Hematopoietic multipotent progenitor cell treated with erythropoietin and hydrocortisone succinate and interleukin-3 and kit ligand, for 17 days (in vitro differentiated cells): Measurements from ENCODE around the gene GPR179.
"Not testable (repeated sequence)": the region's sequence is repeated elsewhere in the genome, so short reads cannot be mapped to it uniquely, and the experiment has no call there.

Source experiments
- DNase-seq: peaks from one replicate; pipeline ENCODE4 v3.0.0-alpha.2; 2015; ENCODE audit warnings: low spot score

Gene GPR179

DNA sequence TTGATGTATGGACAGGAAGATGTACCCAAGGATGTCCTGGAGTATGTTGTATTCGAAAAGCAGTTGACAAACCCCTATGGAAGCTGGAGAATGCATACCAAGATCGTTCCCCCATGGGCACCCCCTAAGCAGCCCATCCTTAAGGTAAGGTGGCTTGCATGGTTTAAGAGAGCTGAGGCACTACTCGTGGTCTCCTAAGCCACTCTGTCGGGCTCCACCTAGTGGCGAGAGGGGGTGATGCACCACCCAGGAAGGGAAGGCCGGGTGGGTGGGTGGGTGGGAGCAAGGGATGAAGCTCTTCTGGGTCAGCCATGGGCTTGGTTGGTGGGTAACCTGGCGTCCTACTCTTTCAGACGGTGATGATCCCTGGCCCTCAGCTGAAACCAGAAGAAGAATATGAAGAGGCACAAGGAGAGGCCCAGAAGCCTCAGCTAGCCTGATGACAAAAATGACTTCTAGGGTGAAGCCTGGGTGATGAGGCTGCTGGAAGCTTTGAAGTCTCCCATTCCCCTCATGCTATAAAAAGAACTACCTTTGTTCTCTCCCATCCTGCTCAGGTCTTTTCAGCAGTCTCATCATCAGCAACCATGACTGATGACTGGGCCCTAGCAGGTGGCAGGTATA, 21.5 kb downstream of the GPR179 start:
- DNase-seq, result peak; percentile 74

DNA sequence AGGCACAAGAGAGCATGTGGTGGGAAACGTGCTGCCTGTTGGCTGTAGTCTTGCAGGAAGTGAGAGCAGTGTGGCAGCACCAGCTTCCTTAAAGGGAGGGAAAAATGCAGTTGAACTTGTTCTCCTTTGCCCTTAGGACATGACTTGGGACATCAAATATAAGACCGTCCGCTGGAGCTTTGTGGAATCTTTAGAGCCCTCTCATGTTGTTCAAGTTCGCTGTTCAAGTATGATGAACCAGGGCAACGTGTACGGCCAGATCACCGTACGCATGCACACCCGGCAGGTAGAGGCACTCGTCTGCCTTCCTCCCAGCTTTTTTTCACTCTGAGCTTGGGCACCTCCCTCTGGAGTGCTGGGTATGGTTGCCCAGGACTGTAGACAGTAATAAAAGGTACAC, 23.3 kb downstream of the GPR179 start:
- no peak for DNase-seq

- DNase-seq, result no peak
These were observed 26.7 kb downstream of the GPR179 start for GRCh38 chr17:38317081-38317480.

DNA sequence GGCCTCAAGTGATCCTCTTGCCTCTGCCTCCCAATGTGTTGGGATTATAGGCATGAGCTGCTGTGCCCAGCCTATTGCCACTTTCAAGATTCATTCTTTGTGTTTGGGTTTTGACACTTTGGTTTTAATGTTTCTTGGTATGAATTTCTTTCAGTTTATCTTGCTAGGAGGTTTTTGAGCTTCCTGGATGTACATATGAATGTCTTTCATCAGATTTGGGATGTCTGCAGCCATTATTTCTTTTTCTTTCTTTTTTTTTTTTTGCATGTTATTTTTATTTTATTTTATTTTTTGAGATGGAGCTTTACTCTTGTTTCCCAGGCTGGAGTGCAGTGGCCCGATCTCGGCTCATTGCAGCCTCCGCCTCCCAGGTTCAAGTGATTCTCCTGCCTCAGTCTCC, 28.3 kb downstream of the GPR179 start:
- DNase-seq, result no peak

DNA sequence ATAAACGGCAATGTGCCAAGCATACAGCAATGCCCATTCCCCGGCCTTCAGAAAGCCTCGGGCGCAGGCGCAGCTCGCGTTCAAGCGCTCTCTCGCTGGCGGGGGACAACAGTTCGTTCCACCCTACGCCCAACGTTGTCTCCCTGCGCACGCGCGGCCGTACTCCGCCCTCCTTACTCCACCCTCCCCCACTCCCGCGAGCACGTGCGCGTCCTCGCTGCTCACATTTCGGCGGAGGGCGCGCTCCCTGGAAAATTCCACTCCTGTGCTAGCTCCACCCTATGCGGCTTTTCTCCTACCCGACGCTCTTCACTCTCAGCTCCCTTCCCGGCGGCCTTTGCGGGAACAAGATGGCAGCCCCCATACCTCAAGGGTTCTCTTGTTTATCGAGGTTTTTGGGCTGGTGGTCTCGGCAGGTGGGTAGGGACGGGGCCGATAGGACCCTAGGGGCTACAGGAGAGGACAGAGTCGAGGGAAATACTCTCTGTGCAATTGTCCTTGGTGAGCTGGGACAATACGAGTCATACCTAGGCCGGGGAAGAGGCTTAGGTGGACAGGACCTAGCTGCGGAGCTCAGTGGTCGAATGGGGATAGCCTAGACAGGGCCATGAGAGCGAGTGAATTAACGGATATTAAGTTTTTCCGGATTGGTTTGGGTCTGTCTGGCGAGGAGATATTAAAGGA, 46.8 kb downstream of the GPR179 start, which contains the start of gene MRPL45:
MRPL45 (plus strand) TSS at position 335 of the 684 bp plus-strand sequence; CDS start at position 351, 16 bp downstream.
- peak; percentile 97 for DNase-seq

DNA sequence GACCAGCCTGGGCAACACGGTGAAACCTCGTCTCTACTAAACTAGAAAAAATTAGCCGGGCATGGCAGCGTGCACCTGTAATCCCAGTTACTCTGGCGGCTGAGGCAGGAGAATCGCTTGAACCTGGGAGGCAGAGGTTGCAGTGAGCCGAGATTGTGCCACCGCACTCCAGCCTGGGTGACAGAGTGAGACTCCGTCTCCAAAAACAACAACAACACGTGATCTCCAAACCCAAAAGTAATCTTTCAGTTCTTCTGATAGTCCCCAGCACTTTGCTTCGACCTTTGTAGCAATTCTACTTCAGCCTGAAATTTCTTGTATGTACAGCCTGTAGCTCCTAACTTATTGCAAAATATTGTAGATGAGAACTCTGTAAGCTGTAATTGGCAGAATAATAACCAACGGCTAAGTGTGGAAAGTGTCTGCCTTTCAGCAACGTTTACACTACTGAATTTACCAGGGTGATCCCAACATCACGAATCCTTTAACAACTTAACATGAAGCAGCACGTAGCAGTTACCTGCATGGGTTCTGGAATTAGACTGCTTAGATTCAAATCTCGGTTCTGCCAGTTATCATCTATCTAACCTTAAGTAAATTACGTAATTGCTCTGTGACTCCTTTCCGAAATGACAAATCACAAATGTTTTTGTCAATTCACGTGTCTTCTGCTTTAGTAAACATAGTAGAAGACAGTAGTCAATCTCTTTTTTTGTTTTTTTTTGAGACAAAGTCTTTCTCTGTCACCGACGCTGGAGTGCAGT, 48.0 kb downstream of the GPR179 start:
- not testable (repeated sequence) for DNase-seq

- not testable (repeated sequence) for DNase-seq
These were observed 54.0 kb downstream of the GPR179 start for GRCh38 chr17:38289760-38290159.

DNA sequence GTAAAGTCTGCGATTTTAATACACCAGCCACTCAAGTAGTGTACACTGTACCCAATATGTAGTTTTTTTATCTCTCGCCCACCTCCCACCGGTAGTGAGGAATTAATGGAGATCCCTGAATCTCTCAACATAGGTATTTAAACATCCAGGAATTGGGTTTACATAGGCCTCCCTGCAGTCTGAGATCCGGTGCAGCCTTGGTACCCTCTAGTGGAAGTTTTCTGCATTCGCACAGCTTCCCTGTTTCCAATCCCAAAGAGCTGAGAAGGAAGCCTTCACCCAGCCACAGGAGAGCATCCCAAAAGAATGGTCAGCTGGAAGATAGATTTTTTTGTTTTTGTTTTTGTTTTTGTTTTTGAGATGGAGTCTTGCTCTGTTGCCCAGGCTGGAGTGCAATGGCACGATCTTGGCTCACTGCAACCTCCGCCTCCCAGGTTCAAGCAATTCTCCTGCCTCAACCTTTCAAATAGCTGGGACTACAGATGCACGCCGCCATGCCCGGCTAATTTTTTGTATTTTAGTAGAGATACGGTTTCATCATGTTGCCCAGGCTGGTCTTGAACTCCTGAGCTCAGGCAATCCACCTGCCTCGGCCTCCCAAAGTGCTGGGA, 55.4 kb downstream of the GPR179 start:
- DNase-seq, result not testable (repeated sequence)

DNA sequence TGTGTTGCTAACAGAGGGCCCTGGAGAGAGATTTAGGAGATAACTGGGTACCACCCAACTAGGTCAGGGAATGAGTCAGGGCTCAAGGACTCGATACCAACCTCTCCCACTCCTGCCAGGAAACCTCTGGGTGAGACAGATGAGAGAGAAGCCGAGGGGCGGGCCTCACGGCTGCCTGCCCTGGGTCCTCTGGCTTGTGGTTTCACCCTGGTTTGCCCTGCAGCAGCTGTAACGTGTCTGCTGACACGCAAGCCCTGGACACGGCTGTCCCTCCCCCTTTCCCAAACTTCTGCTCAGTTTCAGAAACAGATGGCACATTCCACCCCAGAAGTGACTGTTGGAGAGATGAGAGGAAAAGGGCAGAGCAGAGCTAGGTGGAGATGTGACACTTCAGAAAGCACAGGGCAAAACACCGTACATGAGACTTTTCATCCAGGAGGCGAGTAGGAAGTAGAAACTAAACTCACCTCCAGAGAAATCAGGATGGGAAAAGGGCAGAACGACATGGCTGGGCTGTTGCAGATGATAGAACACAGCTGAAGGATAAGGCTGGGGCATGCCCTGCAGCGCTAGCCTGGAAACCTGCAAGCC, 57.2 kb downstream of the GPR179 start:
- DNase-seq, result not testable (repeated sequence)

GRCh38 chr17:38285994-38286393, 57.8 kb downstream of the GPR179 start:
- not testable (repeated sequence) for DNase-seq
